GM21576 (cell line): ENCODE measurements around the gene SAXO1.
"Not testable (repeated sequence)": the region's sequence is repeated elsewhere in the genome, so short reads cannot be mapped to it uniquely, and the experiment has no call there.

Experiments
- ATAC-seq: cut with Tn5 transposase; IDR thresholded peaks from one replicate; pipeline ENCODE4 v1.9.1; 2021; ENCODE audit warnings: mild to moderate bottlenecking, moderate library complexity; ENCODE audit not compliant: unreplicated experiment

SAXO1 gene

GRCh38 chr9:19033015-19033414, at the start of gene SAXO1:
TSS of gene SAXO1 (minus strand) at chr9:19033209. CDS start at chr9:19032908, 301 bp downstream.
- no peak for ATAC-seq

GRCh38 chr9:19074836-19075235, 41.8 kb upstream of the SAXO1 start:
- no peak for ATAC-seq

- no peak for ATAC-seq
Observed at GRCh38 chr9:19074229-19074628, 41.2 kb upstream of the SAXO1 start.

GRCh38 chr9:19057033-19057432, 24.0 kb upstream of the SAXO1 start:
- ATAC-seq: no peak

GRCh38 chr9:19050637-19051591, 17.9 kb upstream of the SAXO1 start:
- no peak for ATAC-seq

GRCh38 chr9:19049917-19050636, 17.1 kb upstream of the SAXO1 start:
- no peak for ATAC-seq

GRCh38 chr9:19048966-19049916, 16.2 kb upstream of the SAXO1 start, which contains the start of gene RRAGA:
TSS of gene RRAGA (plus strand) at chr9:19049427. CDS start at chr9:19049660, 233 bp downstream.
- peak; percentile 88 for ATAC-seq

- no peak for ATAC-seq
Observed at GRCh38 chr9:19036611-19037010, 3.6 kb upstream of the SAXO1 start.

- no peak for ATAC-seq
Observed at GRCh38 chr9:19032406-19032805, 603 bp downstream of the SAXO1 start.

GRCh38 chr9:19030899-19031298, 2.1 kb downstream of the SAXO1 start:
- peak; percentile 46 for ATAC-seq

GRCh38 chr9:19028835-19029451, 4.1 kb downstream of the SAXO1 start:
- ATAC-seq: peak; percentile 77

GRCh38 chr9:19027825-19028224, 5.2 kb downstream of the SAXO1 start:
- no peak for ATAC-seq

GRCh38 chr9:19026375-19026774, 6.6 kb downstream of the SAXO1 start:
- ATAC-seq: no peak

- no peak for ATAC-seq
Observed at GRCh38 chr9:19023078-19023477, 9.9 kb downstream of the SAXO1 start.

- no peak for ATAC-seq
Observed at GRCh38 chr9:19022206-19022605, 10.8 kb downstream of the SAXO1 start.

- ATAC-seq: not testable (repeated sequence)
Observed at GRCh38 chr9:19021649-19022048, 11.4 kb downstream of the SAXO1 start.

- no peak for ATAC-seq
Observed at GRCh38 chr9:19020886-19021455, 12.0 kb downstream of the SAXO1 start.

- ATAC-seq: no peak
Observed at GRCh38 chr9:19018201-19018600, 14.8 kb downstream of the SAXO1 start.

- no peak for ATAC-seq
Observed at GRCh38 chr9:19009391-19009965, 23.5 kb downstream of the SAXO1 start.
